ENCODE measurements around the gene SLAMF1.

The SLAMF1 gene

GRCh38 chr1:160626509-160627342 lies 20.1 kb downstream of the SLAMF1 start:
- no peaks in the 10 kb centered on the region for H3K27me3 ChIP-seq (ENCODE audit: insufficient read depth, poor library complexity, severe bottlenecking)
- no peak for TF ChIP-seq POLR2AphosphoS5 (IDR thresholded peaks at IDR 0.05; ENCODE audit: low read depth)
- TF ChIP-seq CTCF (IDR thresholded peaks at IDR 0.05; ENCODE audit: insufficient read depth, low read length): no peak
- no peak for TF ChIP-seq GABPA (IDR thresholded peaks at IDR 0.05; ENCODE audit: low read depth)
- TF ChIP-seq SPI1 (IDR thresholded peaks at IDR 0.05; ENCODE audit: borderline replicate concordance, low read depth): no peak
- TF ChIP-seq REST (IDR thresholded peaks at IDR 0.05; ENCODE audit: insufficient replicate concordance, low read depth): no peak
- no peak overlapping the region for H3K27ac ChIP-seq (replicated peaks)
- DNase-seq (ENCODE audit: low read depth in 1 of 2, low spot score in 1 of 2): no peak
- H3K4me3 ChIP-seq (replicated peaks; ENCODE audit: insufficient read depth, low read length): no peak overlapping the region

GRCh38 chr1:160625725-160626498 lies 20.9 kb downstream of the SLAMF1 start:
- no peak overlapping the region for H3K4me3 ChIP-seq (replicated peaks; ENCODE audit: insufficient read depth, low read length)
- H3K27me3 ChIP-seq (ENCODE audit: insufficient read depth, poor library complexity, severe bottlenecking): no peaks in the 10 kb centered on the region
- no peak overlapping the region for H3K27ac ChIP-seq (replicated peaks)
- TF ChIP-seq REST (IDR thresholded peaks at IDR 0.05; ENCODE audit: insufficient replicate concordance, low read depth): no peak
- TF ChIP-seq GABPA (IDR thresholded peaks at IDR 0.05; ENCODE audit: low read depth): no peak
- TF ChIP-seq CTCF (IDR thresholded peaks at IDR 0.05; ENCODE audit: insufficient read depth, low read length): no peak
- peak in 1 of 2 experiments; percentile 21 for DNase-seq (ENCODE audit: low read depth in 1 of 2, low spot score in 1 of 2)

GRCh38 chr1:160625321-160625720 lies 21.5 kb downstream of the SLAMF1 start:
- TF ChIP-seq GABPA (IDR thresholded peaks at IDR 0.05; ENCODE audit: low read depth) (no peak), POLR2AphosphoS5 (IDR thresholded peaks at IDR 0.05; ENCODE audit: low read depth) (no peak), SPI1 (IDR thresholded peaks at IDR 0.05; ENCODE audit: borderline replicate concordance, low read depth) (no peak), REST (IDR thresholded peaks at IDR 0.05; ENCODE audit: insufficient replicate concordance, low read depth) (no peak), CTCF (IDR thresholded peaks at IDR 0.05; ENCODE audit: insufficient read depth, low read length) (no peak)
- Histone ChIP-seq H3K4me3 (replicated peaks; ENCODE audit: insufficient read depth, low read length) (no peak overlapping the region), H3K27me3 (ENCODE audit: insufficient read depth, poor library complexity, severe bottlenecking) (no peaks in the 10 kb centered on the region), H3K27ac (replicated peaks) (no peak overlapping the region)
- no peak for DNase-seq (ENCODE audit: low read depth in 1 of 2, low spot score in 1 of 2)
